GM06990 (cell line): ENCODE measurements around the gene IL18RAP.
A peak's percentile ranks its signal among the peaks of the same experiment; 100 is the strongest.

Experiments
- DNase-seq: peaks from one replicate; pipeline ENCODE4 v3.0.0-alpha.2; 2011; ENCODE audit not compliant: insufficient read length; ENCODE audit errors: extremely low read depth
- H3K27me3 ChIP-seq: replicated peaks from 2 replicates; pipeline ENCODE4 v1.6.0; 2011; ENCODE audit warnings: low read length; ENCODE audit not compliant: control insufficient read depth, insufficient read depth
- H3K36me3 ChIP-seq: 2 replicates; pipeline ENCODE4 v1.5.1; 2011; ENCODE audit warnings: low read length; ENCODE audit not compliant: control insufficient read depth, insufficient read depth
- H3K4me3 ChIP-seq: replicated peaks from 2 replicates; pipeline ENCODE4 v1.5.1; 2011; ENCODE audit warnings: low read depth, mild to moderate bottlenecking, control low read depth, low read length
- CTCF ChIP-seq: IDR thresholded peaks from 2 replicates; pipeline ENCODE4 v1.5.1; 2011; ENCODE audit warnings: low read length, control low read depth, mild to moderate bottlenecking, inconsistent platforms; ENCODE audit not compliant: insufficient read depth, poor library complexity, severe bottlenecking

The IL18RAP gene

DNA sequence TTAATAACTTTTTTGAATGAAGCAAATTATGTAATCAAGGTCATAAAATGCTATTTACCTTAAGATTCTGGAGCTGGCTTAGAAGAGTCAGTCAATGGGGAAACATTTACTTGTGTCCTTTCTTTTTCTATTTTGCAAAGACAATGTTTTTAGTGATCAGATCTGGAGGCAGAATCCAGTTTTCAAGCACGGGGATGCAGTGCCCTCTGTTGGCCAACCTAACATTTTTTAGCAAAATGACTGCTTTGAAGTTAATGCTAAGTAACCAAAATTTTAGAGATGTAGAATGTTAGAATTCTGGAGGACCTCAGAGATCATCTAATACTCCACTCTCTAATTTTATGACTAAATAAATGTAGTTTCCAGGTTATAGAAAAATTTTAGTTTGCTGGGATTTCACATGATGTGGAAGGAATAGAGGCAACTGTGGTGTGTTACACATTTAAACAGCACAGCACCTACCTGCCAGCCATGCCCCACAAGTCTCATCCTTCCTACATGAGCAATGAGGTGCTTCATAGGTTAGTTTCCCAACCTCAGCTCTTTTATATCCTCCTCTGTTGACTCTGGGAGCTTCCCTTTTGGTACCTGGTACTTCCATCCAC lies 26.5 kb downstream of the IL18RAP start:
- Histone ChIP-seq H3K36me3 (no peaks in the 10 kb centered on the region), H3K27me3 (no peaks in the 10 kb centered on the region), H3K4me3 (no peak overlapping the region)
- peak; percentile 67 for TF ChIP-seq CTCF
- no peak for DNase-seq

- no peak overlapping the region for H3K4me3 ChIP-seq
- no peaks in the 10 kb centered on the region for H3K36me3 ChIP-seq
- no peak for DNase-seq
- TF ChIP-seq CTCF, result no peak
- no peaks in the 10 kb centered on the region for H3K27me3 ChIP-seq
These were observed 29.0 kb downstream of the IL18RAP start for GRCh38 chr2:102451968-102452367.

GRCh38 chr2:102453501-102453900 lies 30.5 kb downstream of the IL18RAP start:
- no peak for DNase-seq
- Histone ChIP-seq H3K4me3 (no peak overlapping the region), H3K36me3 (no peaks in the 10 kb centered on the region), H3K27me3 (no peaks in the 10 kb centered on the region)
- TF ChIP-seq CTCF, result no peak

GRCh38 chr2:102455061-102455670 lies 32.2 kb downstream of the IL18RAP start:
- DNase-seq, result no peak
- Histone ChIP-seq H3K4me3 (no peak overlapping the region), H3K36me3 (no peaks in the 10 kb centered on the region), H3K27me3 (no peaks in the 10 kb centered on the region)
- TF ChIP-seq CTCF, result no peak

GRCh38 chr2:102460467-102460866 lies 37.5 kb downstream of the IL18RAP start:
- DNase-seq, result no peak
- H3K4me3 ChIP-seq, result no peak overlapping the region
- peaks cover 3% of the 10 kb centered on the region; the same call in 1 of the 2 replicates for H3K27me3 ChIP-seq
- H3K36me3 ChIP-seq, result no peaks in the 10 kb centered on the region
- TF ChIP-seq CTCF, result no peak
